D721Med (cell line): Measurements from ENCODE around the gene ZNF785.

Experiments used
- DNase-seq: peaks from one replicate; pipeline ENCODE4 v3.0.0; 2011; ENCODE audit warnings: low spot score; ENCODE audit not compliant: insufficient read length
- FAIRE-seq: peaks from 2 replicates; lab custom pipeline; 2011; peaks lifted over from hg19 to GRCh38; lab: Jason Lieb, UNC
- TF ChIP-seq, protein P1 (sequence below): IDR thresholded peaks from 2 replicates; pipeline ENCODE4 v1.5.1; 2012; ENCODE audit warnings: mild to moderate bottlenecking, control low read depth; ENCODE audit not compliant: insufficient read depth; ENCODE audit errors: missing control alignments

The ZNF785 gene

DNA sequence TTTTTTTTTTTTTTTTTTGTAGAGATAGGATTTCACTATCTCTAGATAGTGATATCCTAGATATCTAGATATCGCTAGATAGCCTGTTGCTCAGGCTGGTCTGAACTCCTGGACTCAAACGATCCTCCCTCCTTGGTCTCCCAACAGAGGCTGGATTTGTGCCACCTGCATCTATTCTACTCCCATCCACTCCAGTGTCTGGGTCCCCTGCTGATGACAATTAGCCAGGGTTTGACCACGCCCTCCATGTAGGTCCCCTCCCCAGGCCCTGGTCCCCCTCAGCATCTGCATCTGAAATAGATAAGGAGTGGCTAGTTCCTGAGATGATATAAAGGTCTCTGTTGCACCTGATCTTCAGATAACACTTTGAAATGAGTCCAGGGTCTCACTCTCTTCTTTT, 16.2 kb downstream of the ZNF785 start:
- FAIRE-seq (no peak), DNase-seq (no peak)
- TF ChIP-seq, protein P1, sequence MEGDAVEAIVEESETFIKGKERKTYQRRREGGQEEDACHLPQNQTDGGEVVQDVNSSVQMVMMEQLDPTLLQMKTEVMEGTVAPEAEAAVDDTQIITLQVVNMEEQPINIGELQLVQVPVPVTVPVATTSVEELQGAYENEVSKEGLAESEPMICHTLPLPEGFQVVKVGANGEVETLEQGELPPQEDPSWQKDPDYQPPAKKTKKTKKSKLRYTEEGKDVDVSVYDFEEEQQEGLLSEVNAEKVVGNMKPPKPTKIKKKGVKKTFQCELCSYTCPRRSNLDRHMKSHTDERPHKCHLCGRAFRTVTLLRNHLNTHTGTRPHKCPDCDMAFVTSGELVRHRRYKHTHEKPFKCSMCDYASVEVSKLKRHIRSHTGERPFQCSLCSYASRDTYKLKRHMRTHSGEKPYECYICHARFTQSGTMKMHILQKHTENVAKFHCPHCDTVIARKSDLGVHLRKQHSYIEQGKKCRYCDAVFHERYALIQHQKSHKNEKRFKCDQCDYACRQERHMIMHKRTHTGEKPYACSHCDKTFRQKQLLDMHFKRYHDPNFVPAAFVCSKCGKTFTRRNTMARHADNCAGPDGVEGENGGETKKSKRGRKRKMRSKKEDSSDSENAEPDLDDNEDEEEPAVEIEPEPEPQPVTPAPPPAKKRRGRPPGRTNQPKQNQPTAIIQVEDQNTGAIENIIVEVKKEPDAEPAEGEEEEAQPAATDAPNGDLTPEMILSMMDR = no peak

DNA sequence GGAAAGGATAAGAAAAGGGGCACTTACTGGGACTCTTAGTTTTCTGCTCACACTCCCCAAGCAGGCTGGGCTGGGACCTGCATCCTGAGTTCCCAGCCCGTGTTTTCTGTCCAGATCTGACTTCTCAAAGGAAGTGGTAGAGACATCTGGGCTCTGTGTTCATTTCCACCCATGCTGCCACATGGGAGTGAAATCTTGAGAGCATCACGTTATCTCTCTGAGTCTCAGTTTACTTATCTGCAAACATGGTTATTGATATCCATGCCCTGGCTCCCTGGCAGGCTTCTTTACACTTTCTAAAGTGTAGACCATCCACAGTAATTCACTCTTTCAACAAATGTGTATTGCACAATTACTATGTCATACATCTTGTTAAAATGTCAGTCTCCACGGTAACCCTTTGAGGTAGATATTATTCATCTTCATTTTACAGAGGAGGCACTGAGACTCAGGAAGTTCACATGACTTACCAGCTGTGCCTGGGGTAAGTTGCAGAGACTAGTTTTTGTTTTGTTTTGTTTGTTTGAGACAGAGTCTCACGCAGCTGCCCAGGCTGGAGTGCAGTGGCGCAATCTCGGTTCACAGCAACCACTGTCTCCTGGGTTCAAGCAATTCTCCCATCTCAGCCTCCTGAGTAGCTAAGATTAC, 17.4 kb downstream of the ZNF785 start:
- no peak for DNase-seq
- FAIRE-seq = no peak
- TF ChIP-seq, protein P1 = no peak

DNA sequence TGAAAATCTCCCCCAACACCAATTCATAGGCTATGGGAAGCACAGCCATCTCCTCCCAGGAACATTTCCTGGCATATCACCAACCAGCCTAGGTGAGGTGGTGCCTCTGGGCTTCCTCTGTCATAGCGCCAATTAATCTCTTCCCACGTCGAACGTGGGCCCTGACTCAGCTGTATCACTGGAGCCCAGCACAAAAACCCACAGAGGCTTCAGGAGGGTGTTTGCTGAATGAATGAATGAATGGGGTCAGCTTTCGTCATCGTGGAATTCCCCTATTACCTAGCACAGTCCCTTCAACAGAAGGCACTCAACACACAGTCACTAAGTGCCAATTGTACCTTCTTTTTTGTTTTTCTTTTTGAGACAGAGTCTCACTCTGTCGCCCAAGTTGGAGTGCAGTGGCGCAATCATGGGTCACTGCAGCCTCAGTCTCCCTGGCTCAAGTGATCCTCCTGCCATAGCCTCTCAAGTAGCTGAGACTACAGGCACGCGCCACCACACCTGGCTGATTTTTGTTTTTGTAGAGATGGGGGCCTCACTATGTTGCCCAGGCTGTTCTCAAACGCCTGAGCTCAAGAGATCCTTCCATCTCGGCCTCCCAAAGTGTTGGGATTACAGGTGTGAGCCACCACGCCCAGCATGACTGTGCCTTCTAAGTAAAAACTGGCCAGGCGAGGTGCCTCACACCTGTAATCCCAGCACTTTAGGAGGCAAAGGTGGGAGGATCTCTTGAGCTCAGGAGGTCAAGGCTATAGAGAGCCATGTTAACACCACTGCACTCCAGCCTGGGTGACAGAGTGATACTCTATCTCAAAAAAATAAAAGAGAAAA, 18.1 kb downstream of the ZNF785 start:
- DNase-seq (no peak), FAIRE-seq (no peak)
- TF ChIP-seq, protein P1 = no peak

DNA sequence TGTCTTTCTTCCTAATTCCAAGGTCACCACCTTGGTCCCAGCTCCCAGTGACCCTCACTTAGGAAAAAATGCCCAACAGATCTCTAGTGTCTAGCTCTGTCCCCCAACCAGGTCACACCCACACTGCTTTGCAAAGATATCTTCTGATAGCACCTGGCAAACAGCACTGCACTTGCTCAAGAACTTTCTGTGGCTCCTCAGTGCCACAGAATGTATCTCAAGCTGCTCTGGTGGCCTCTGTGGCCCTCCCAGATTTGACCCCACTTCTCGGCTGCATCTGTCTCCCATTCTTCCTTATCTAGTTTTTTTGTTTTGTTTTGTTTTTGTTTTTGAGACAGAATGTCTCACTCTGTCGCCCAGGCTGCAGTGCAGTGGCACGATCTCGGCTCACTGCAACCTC, 19.0 kb downstream of the ZNF785 start:
- DNase-seq = no peak
- TF ChIP-seq, protein P1 = no peak
- FAIRE-seq = no peak

DNA sequence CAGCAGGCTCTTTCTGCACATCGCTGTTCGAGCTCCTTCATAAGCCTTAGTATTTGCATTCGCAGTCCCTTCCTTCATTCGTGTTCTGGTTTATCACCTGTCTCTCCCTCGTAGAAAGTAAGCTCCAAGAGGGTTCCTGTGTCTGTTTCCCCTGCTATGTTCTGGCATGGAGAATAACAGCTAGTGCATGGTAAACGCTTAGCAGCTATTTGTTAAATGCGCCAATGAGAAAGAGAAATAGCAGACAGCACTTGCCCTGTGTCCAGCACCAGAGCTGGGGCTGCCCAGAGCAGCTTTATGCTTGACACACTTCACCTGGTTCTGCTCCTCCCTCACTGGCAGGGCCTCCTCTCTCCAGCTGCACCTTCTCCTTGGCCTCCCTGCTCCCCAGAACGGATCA, 19.5 kb downstream of the ZNF785 start:
- TF ChIP-seq, protein P1 = no peak
- no peak for DNase-seq
- no peak for FAIRE-seq

DNA sequence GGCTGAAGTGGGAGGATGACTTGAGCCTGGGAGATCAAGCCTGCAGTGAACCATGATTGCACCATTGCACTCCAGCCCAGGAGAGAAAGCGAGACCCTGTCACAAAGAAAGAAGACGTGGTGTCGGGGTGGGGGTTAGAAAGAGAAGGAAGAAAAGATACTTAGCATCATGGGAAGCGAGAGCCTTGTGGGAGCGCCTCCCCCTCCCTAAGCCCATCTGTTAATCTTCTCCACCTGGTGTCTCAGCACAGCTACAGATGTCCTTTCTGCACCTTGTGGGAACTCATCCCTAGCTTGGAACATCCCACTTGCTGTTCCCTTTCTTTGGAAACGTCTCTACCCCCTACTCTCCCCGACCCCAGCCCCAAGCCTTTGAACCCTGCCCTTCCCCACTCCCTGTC, 20.0 kb downstream of the ZNF785 start:
- FAIRE-seq (no peak), DNase-seq (peak; percentile 73)
- TF ChIP-seq, protein P1 = no peak

DNA sequence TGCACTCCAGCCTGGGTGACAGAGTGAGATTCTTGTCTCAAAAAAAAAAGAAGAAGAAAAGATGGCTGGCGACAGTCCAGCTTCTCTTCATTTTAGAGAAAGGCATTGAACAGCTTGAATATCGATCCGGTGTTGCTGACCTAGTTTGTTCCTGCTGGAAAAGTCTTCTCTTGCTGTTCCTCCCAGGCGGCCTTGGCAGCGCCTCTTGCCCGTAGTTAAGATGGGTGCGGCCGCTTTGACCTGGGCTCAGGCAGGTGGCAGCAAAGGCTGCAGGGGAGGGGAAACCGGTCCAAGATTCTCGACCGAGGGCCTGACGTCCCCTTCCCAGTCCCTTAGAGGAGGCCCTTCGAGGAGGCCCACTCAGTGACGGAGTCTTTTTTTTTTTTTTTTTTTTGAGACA, 23.5 kb downstream of the ZNF785 start:
- FAIRE-seq = no peak
- DNase-seq = no peak
- TF ChIP-seq, protein P1 = no peak
